Colonic mucosa (tissue), 4 donors: ENCODE results near the gene ARHGDIB. TPM values are rescaled to one million over a fixed set of nuclear protein-coding genes. Genes with fewer than 3 reads are reported as not detected.

Experiments used
- DNase-seq: peaks from one replicate; pipeline ENCODE4 v3.0.0-alpha.2; 2020
- H3K27ac ChIP-seq: fragments of 200-600 bp; one replicate; pipeline ENCODE4 v1.8.0; 2021
- H3K27me3 ChIP-seq: fragments of 200-600 bp; one replicate; pipeline ENCODE4 v1.8.0; 2021
- H3K36me3 ChIP-seq: fragments of 200-600 bp; one replicate; pipeline ENCODE4 v1.8.0; 2021
- H3K4me1 ChIP-seq: fragments of 200-600 bp; one replicate; pipeline ENCODE4 v1.8.0; 2021; ENCODE audit warnings: mild to moderate bottlenecking
- H3K4me3 ChIP-seq: fragments of 200-600 bp; one replicate; pipeline ENCODE4 v1.8.0; 2021
- H3K9ac ChIP-seq, 2 donors: one replicate each; pipeline ENCODE4 v1.7.0; 2013; ENCODE audit warnings: control low read depth in 2 of 2, low read depth in 2 of 2, low read length in 2 of 2
- H3K9me3 ChIP-seq: fragments of 200-600 bp; one replicate; pipeline ENCODE4 v1.8.0; 2021
- intact Hi-C: fragments of 100-400 bp; cut with DNase I; formaldehyde crosslinking; loops from one replicate; pipeline ENCODE4 v1.14.1; 2022
- total RNA-seq, 2 donors: library from RNA; stranded (reverse); fragmentation: NEBNext Ultra II Directional in 1 of 2; extraction: Animal tissue kit (Norgen Biotek cat#: 25700) in 1 of 2; gene quantifications; one replicate each; pipeline ENCODE4 v1.2.1, GENCODE V29; 2021
- TF ChIP-seq, protein P1 (sequence below): fragments of 200-600 bp; IDR thresholded peaks from one replicate; pipeline ENCODE4 v1.8.0; 2022; ENCODE audit warnings: antibody characterized with exemption, mild to moderate bottlenecking
- donor health status: healthy.
- donor health status: DM: no; HTN: no; CAD: no.
- donor health status: DM: no; HTN: no; CAD: no.

The ARHGDIB gene
- total RNA-seq, 2 donors from 2014 or later, result 21.5 to 40.8 TPM

- H3K36me3 ChIP-seq, result no peaks in the 10 kb centered on the region
- TF ChIP-seq, protein P1, sequence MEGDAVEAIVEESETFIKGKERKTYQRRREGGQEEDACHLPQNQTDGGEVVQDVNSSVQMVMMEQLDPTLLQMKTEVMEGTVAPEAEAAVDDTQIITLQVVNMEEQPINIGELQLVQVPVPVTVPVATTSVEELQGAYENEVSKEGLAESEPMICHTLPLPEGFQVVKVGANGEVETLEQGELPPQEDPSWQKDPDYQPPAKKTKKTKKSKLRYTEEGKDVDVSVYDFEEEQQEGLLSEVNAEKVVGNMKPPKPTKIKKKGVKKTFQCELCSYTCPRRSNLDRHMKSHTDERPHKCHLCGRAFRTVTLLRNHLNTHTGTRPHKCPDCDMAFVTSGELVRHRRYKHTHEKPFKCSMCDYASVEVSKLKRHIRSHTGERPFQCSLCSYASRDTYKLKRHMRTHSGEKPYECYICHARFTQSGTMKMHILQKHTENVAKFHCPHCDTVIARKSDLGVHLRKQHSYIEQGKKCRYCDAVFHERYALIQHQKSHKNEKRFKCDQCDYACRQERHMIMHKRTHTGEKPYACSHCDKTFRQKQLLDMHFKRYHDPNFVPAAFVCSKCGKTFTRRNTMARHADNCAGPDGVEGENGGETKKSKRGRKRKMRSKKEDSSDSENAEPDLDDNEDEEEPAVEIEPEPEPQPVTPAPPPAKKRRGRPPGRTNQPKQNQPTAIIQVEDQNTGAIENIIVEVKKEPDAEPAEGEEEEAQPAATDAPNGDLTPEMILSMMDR, result no peak
- no peaks in the 10 kb centered on the region for H3K4me1 ChIP-seq
- no peak overlapping the region for H3K9ac ChIP-seq
- no peaks in the 10 kb centered on the region for H3K9me3 ChIP-seq
- intact Hi-C loops, result no loop called here
- no peak overlapping the region for H3K4me3 ChIP-seq
- no peak for DNase-seq
- H3K27me3 ChIP-seq, result no peaks in the 10 kb centered on the region
- peak overlapping the region; percentile 46 for H3K27ac ChIP-seq
Observed at GRCh38 chr12:14934511-14934910, 26.9 kb downstream of the ARHGDIB start.

- Histone ChIP-seq H3K27me3 (no peaks in the 10 kb centered on the region), H3K9ac (no peak overlapping the region), H3K4me3 (no peak overlapping the region), H3K9me3 (no peaks in the 10 kb centered on the region), H3K36me3 (no peaks in the 10 kb centered on the region), H3K4me1 (no peaks in the 10 kb centered on the region), H3K27ac (no peak overlapping the region)
- TF ChIP-seq, protein P1, result no peak
- intact Hi-C loops, result no loop called here
- no peak for DNase-seq
Observed at GRCh38 chr12:14931791-14932560, 29.4 kb downstream of the ARHGDIB start.

GRCh38 chr12:14931359-14931758 lies 30.0 kb downstream of the ARHGDIB start:
- TF ChIP-seq, protein P1, result no peak
- DNase-seq, result no peak
- no peaks in the 10 kb centered on the region for H3K27me3 ChIP-seq
- no peaks in the 10 kb centered on the region for H3K36me3 ChIP-seq
- no peak overlapping the region for H3K4me3 ChIP-seq
- H3K9me3 ChIP-seq, result no peaks in the 10 kb centered on the region
- H3K4me1 ChIP-seq, result no peaks in the 10 kb centered on the region
- intact Hi-C loops, result no loop called here
- no peak overlapping the region for H3K9ac ChIP-seq
- no peak overlapping the region for H3K27ac ChIP-seq

- Histone ChIP-seq H3K27me3 (no peaks in the 10 kb centered on the region), H3K9ac (no peak overlapping the region), H3K27ac (no peak overlapping the region), H3K4me3 (no peak overlapping the region), H3K36me3 (no peaks in the 10 kb centered on the region), H3K9me3 (no peaks in the 10 kb centered on the region), H3K4me1 (no peaks in the 10 kb centered on the region)
- intact Hi-C loops, result no loop called here
- TF ChIP-seq, protein P1, result no peak
- DNase-seq, result no peak
Observed at GRCh38 chr12:14930299-14930698, 31.1 kb downstream of the ARHGDIB start.

DNA sequence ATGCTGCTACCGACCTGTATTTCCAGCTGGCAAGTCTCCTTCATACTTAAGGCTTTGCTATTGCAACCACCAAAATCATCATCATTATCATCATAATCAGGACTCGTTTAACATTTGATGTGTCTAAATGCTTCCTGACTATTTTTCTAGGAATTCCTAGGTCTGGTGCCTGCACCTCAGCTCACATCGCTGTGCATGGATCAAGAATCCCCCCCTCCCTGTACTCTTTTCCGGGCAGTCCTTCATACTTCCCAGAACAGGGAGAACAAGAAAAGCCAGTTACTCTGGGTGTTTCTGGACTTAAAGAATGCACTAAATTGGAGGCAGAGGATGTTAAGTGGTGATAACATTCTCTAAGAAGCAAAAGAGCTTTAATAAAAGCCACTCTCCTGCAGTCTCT lies 32.5 kb downstream of the ARHGDIB start:
- Histone ChIP-seq H3K4me3 (no peak overlapping the region), H3K4me1 (no peaks in the 10 kb centered on the region), H3K36me3 (no peaks in the 10 kb centered on the region), H3K27me3 (no peaks in the 10 kb centered on the region), H3K27ac (no peak overlapping the region), H3K9me3 (no peaks in the 10 kb centered on the region), H3K9ac (no peak overlapping the region)
- TF ChIP-seq, protein P1, result no peak
- DNase-seq, result peak; percentile 41
- intact Hi-C loops, result no loop called here
